ENCODE data around the gene PPA1.

DNA sequence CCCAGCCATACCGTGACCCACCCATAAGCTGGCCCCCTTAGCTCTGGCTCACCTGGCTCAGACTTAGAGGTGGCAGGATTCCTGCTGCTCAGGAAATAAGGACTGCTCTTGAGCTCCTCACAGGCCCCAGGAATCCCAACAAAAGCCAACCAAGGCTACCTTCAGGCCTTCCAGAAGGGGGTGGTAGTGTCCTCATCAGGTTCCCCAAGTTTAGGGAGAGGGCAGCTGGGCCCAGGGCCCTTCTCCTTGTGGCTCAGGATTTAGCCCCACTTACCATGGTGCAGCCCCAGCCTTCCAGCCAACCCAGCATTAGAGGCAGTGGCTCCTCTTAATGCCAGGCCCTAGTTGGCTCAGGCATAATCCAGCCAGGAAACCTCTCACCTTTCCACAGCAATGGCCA lies 27.0 kb upstream of the PPA1 start:
- TF ChIP-seq CTCF (IDR thresholded peaks at IDR 0.05) (no peak), POLR2AphosphoS5 (IDR thresholded peaks at IDR 0.05) (no peak), POLR2A (IDR thresholded peaks at IDR 0.05) (no peak)

All from stomach (tissue), 4 donors.